HCT116 (cell line): Measurements from ENCODE around the gene NF2.

Source experiments
- EZH2 ChIP-seq: fragments of 200-600 bp; sonication (generic); IDR thresholded peaks from 2 replicates; pipeline ENCODE4 v1.6.1; 2017; ENCODE audit warnings: antibody characterized with exemption, mixed run types
- EZH2phosphoT487 ChIP-seq: fragments of 200-600 bp; IDR thresholded peaks from 2 replicates; pipeline ENCODE4 v1.6.1; 2018; ENCODE audit warnings: antibody characterized with exemption, borderline replicate concordance
- POLR2A ChIP-seq: IDR thresholded peaks from 2 replicates; pipeline ENCODE4 v1.7.0; 2011; ENCODE audit warnings: borderline replicate concordance; ENCODE audit not compliant: insufficient read depth, insufficient read length; ENCODE audit errors: extremely low read depth
- RAD21 ChIP-seq: IDR thresholded peaks from 2 replicates; pipeline ENCODE4 v1.6.1; 2012; ENCODE audit warnings: low read depth, mild to moderate bottlenecking
- REST ChIP-seq: IDR thresholded peaks from 2 replicates; pipeline ENCODE4 v1.6.1; 2012; ENCODE audit warnings: low read depth
- SIN3A ChIP-seq: IDR thresholded peaks from 2 replicates; pipeline ENCODE4 v1.6.1; 2012; ENCODE audit warnings: low read depth
- SP1 ChIP-seq: IDR thresholded peaks from 2 replicates; pipeline ENCODE4 v1.6.1; 2012; ENCODE audit warnings: low read depth
- SRF ChIP-seq: IDR thresholded peaks from 2 replicates; pipeline ENCODE4 v1.6.1; 2012; ENCODE audit warnings: low read depth
- TCF7L2 ChIP-seq: IDR thresholded peaks from 2 replicates; pipeline ENCODE4 v1.7.0; 2011; ENCODE audit warnings: borderline replicate concordance, inconsistent platforms; ENCODE audit not compliant: insufficient read depth, insufficient read length; ENCODE audit errors: extremely low read depth
- ZNF274 ChIP-seq: fragments of 200-500 bp; sonication (Bioruptor generic); IDR thresholded peaks from 2 replicates; pipeline ENCODE4 v1.6.1; 2014; ENCODE audit warnings: mild to moderate bottlenecking, low read depth, low read length, inconsistent platforms
- TF ChIP-seq, protein P1 (sequence below), 3 experiments: fragments of 200-600 bp in 1 of 3; sonication (generic) in 1 of 3; IDR thresholded peaks in 2 of 3; conservative IDR thresholded peaks in 1 of 3; 2 replicates each; pipeline ENCODE4 v1.5.1; 2012 to 2017; ENCODE audit warnings: low read depth in 2 of 3, low read length in 2 of 3, antibody characterized with exemption in 1 of 3, borderline replicate concordance in 1 of 3, control low read depth in 1 of 3, mild to moderate bottlenecking in 1 of 3, mixed read lengths in 1 of 3, mixed run types in 1 of 3, moderate library complexity in 1 of 3; ENCODE audit not compliant: insufficient read depth in 1 of 3

GRCh38 chr22:29634847-29635246 is 31.4 kb downstream of the NF2 start:
- TF ChIP-seq, protein P1, sequence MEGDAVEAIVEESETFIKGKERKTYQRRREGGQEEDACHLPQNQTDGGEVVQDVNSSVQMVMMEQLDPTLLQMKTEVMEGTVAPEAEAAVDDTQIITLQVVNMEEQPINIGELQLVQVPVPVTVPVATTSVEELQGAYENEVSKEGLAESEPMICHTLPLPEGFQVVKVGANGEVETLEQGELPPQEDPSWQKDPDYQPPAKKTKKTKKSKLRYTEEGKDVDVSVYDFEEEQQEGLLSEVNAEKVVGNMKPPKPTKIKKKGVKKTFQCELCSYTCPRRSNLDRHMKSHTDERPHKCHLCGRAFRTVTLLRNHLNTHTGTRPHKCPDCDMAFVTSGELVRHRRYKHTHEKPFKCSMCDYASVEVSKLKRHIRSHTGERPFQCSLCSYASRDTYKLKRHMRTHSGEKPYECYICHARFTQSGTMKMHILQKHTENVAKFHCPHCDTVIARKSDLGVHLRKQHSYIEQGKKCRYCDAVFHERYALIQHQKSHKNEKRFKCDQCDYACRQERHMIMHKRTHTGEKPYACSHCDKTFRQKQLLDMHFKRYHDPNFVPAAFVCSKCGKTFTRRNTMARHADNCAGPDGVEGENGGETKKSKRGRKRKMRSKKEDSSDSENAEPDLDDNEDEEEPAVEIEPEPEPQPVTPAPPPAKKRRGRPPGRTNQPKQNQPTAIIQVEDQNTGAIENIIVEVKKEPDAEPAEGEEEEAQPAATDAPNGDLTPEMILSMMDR (IDR thresholded peaks at IDR 0.05 in 2 of 3, conservative IDR thresholded peaks at IDR 0.05 in 1 of 3; ENCODE audit: borderline replicate concordance in 1 of 3, insufficient read depth in 1 of 3, low read depth in 2 of 3, low read length in 2 of 3), result no peak
- TF ChIP-seq SIN3A (no peak), SP1 (no peak), RAD21 (no peak), SRF (no peak), EZH2phosphoT487 (no peak), REST (no peak), POLR2A (no peak), ZNF274 (no peak), TCF7L2 (no peak), EZH2 (no peak)
